ENCODE measurements around the gene PSORS1C2. TPM values are rescaled to one million over a fixed set of nuclear protein-coding genes. Genes with fewer than 3 reads are reported as not detected.
A peak's percentile ranks its signal among the peaks of the same experiment; 100 is the strongest.

The PSORS1C2 gene
- total RNA-seq, 2 donors from 2014 or later = not detected

- no peak for DNase-seq (ENCODE audit: low spot score)
- Histone ChIP-seq H3K4me1 (replicated peaks) (peaks cover 5% of the 10 kb centered on the region), H3K9me3 (no peaks in the 10 kb centered on the region), H3K4me3 (no peak overlapping the region), H3K36me3 (no peaks in the 10 kb centered on the region), H3K27me3 (replicated peaks; ENCODE audit: insufficient read depth) (no peaks in the 10 kb centered on the region), H3K27ac (no peak overlapping the region)
- TF ChIP-seq CTCF (IDR thresholded peaks at IDR 0.05) = no peak
- WGBS = 95% methylated on average over 12 of the region's 12 CpGs
- intact Hi-C loops (cut with DNase I) = no loop called here
Measured at GRCh38 chr6:31115941-31116560, 22.8 kb downstream of the PSORS1C2 start.

GRCh38 chr6:31114970-31115849 is 23.7 kb downstream of the PSORS1C2 start:
- H3K27me3 ChIP-seq (replicated peaks; ENCODE audit: insufficient read depth) = peaks cover under 1% of the 10 kb centered on the region
- peaks cover 5% of the 10 kb centered on the region for H3K4me1 ChIP-seq (replicated peaks)
- peak; percentile 43 for DNase-seq (ENCODE audit: low spot score)
- peak overlapping the region; percentile 61 to 76 for H3K27ac ChIP-seq
- TF ChIP-seq POLR2A (IDR thresholded peaks at IDR 0.05) = no peak
- no peak for TF ChIP-seq POLR2AphosphoS5 (IDR thresholded peaks at IDR 0.05)
- TF ChIP-seq CTCF (IDR thresholded peaks at IDR 0.05) = peak in 2 of 4 experiments; percentile 19 to 51
- intact Hi-C loops (cut with DNase I) = no loop called here
- H3K36me3 ChIP-seq = no peaks in the 10 kb centered on the region
- WGBS = 65% methylated on average over 9 of the region's 9 CpGs
- H3K4me3 ChIP-seq = peak overlapping the region in 1 of 2 donors; percentile 13
- H3K9me3 ChIP-seq = no peaks in the 10 kb centered on the region

GRCh38 chr6:31114541-31114878 is 24.4 kb downstream of the PSORS1C2 start, which contains the start of gene PSORS1C1:
Gene PSORS1C1 (plus strand): TSS chr6:31114800. CDS start chr6:31129633, 14,833 bp downstream.
- whole genome bisulfite sequencing = 6% methylated on average over 3 of the region's 3 CpGs
- peak; percentile 80 for DNase-seq (ENCODE audit: low spot score)
- Histone ChIP-seq H3K9me3 (no peaks in the 10 kb centered on the region), H3K27me3 (replicated peaks; ENCODE audit: insufficient read depth) (peaks cover 2% of the 10 kb centered on the region), H3K27ac (peak within 1 kb of the TSS; percentile 61 to 76), H3K4me1 (replicated peaks) (peaks cover 5% of the 10 kb centered on the region), H3K4me3 (peak within 1 kb of the TSS in 1 of 2 donors; percentile 13), H3K36me3 (no peaks in the 10 kb centered on the region)
- intact Hi-C loops (cut with DNase I) = no loop called here
- TF ChIP-seq CTCF (IDR thresholded peaks at IDR 0.05) = no peak
- TF ChIP-seq POLR2A (IDR thresholded peaks at IDR 0.05) = no peak
- peak; percentile 65 for TF ChIP-seq POLR2AphosphoS5 (IDR thresholded peaks at IDR 0.05)

GRCh38 chr6:31113861-31114540 is 24.9 kb downstream of the PSORS1C2 start:
- no peaks in the 10 kb centered on the region for H3K36me3 ChIP-seq

More at GRCh38 chr6:31113861-31114540, 24.9 kb downstream of the PSORS1C2 start:
- Histone ChIP-seq H3K27me3 (replicated peaks; ENCODE audit: insufficient read depth) (peaks cover 2% of the 10 kb centered on the region), H3K27ac (peak overlapping the region; percentile 61 to 76), H3K4me3 (no peak overlapping the region), H3K9me3 (no peaks in the 10 kb centered on the region), H3K4me1 (replicated peaks) (peaks cover 5% of the 10 kb centered on the region)
- WGBS = 82% methylated on average over 7 of the region's 7 CpGs
- intact Hi-C loops (cut with DNase I) = no loop called here
- no peak for DNase-seq (ENCODE audit: low spot score)
- TF ChIP-seq POLR2AphosphoS5 (IDR thresholded peaks at IDR 0.05) (no peak), CTCF (IDR thresholded peaks at IDR 0.05) (no peak), POLR2A (IDR thresholded peaks at IDR 0.05) (no peak)

Data from prostate gland (tissue), 2 donors.